Upper lobe of right lung (tissue), 1 donor: Measurements from ENCODE around the gene PTPRT. TPM values are rescaled to one million over a fixed set of nuclear protein-coding genes. Genes with fewer than 3 reads are reported as not detected.

Source experiments
- ATAC-seq: fragments of 200-7000 bp; cut with Tn5 transposase; one replicate; pipeline ENCODE4 v1.9.1; 2020; ENCODE audit warnings: mild to moderate bottlenecking, moderate library complexity
- DNase-seq: peaks from one replicate; pipeline ENCODE4 v3.0.0-alpha.2; 2020
- H3K27ac ChIP-seq: fragments of 200-600 bp; one replicate; pipeline ENCODE4 v1.8.0; 2022
- H3K27me3 ChIP-seq: fragments of 200-600 bp; one replicate; pipeline ENCODE4 v1.8.0; 2022; ENCODE audit warnings: mild to moderate bottlenecking
- H3K36me3 ChIP-seq: fragments of 200-600 bp; one replicate; pipeline ENCODE4 v1.8.0; 2022
- H3K4me1 ChIP-seq: fragments of 200-600 bp; one replicate; pipeline ENCODE4 v1.8.0; 2022
- H3K4me3 ChIP-seq: fragments of 200-600 bp; one replicate; pipeline ENCODE4 v1.8.0; 2022; ENCODE audit warnings: mild to moderate bottlenecking
- H3K9me3 ChIP-seq: fragments of 200-600 bp; one replicate; pipeline ENCODE4 v1.8.0; 2022
- CTCF ChIP-seq: fragments of 200-600 bp; IDR thresholded peaks from one replicate; pipeline ENCODE4 v1.8.0; 2022; ENCODE audit warnings: antibody characterized with exemption
- intact Hi-C: fragments of 100-400 bp; cut with DNase I; formaldehyde crosslinking; loops from one replicate; pipeline ENCODE4 v1.11.0; 2022
- total RNA-seq: library from RNA; stranded (reverse); fragmentation: NEBNext Ultra II Directional; extraction: Animal tissue kit (Norgen Biotek cat#: 25700); gene quantifications from one replicate; pipeline ENCODE4 v1.2.1, GENCODE V29; 2021
- donor health status: DM: no; HTN: yes; CAD: no; lungs with severe emphysema.

The PTPRT gene
- total RNA-seq, 1 donor from 2014 or later, result 0.46 TPM

DNA sequence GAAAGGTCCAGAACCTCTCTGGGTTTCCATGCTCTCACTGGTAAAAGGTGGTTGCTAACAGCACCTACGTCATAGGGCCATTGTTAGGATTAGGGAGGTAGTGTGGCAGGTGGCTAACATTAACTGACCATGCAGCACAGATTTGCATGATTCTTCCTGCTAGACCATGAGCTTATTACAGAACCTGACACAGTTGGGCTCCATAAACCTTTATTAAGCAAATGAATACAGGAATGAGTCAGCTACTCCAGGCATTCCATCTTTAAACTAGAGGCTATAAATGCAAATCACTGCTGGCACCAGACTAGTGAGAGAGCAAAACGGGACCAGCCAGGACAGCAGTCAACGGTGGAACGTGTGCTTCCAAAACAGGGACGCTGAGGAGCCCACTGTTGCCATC lies 440.1 kb downstream of the PTPRT start:
- ATAC-seq, result no peak
- intact Hi-C loops, result no loop called here
- H3K9me3 ChIP-seq, result no peaks in the 10 kb centered on the region

DNA sequence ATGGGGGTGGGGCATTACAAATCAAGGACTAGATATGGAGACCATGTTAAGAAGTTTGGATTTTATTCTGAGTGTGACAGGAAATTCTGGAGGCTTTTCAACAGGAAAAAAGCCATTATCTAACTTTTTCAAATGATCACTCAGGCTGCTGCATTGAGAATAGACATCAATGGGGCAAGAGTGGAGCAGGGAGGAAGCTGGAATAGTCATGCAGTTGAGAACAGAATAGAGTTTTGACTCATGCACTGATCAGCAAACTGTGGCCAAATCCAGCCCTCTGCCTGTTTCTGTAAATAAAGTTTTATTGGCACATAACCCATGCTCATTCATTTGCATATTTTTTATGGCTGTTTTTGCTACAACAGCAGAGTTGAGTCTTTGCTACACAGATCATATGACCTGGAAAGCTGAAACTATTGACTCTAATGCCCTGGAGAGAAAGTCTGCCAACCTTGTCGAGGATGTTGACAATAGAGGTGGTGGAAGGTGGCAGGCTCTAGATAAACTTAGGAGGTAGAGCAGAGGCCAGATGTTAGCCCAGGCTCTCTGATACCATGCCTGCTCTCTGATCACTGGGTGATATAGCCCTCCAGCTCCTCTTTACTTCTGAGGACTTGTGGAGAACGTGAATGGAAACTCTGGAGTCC lies 441.8 kb downstream of the PTPRT start:
- H3K27ac ChIP-seq, result no peak overlapping the region
- no peaks in the 10 kb centered on the region for H3K27me3 ChIP-seq
- intact Hi-C loops, result no loop called here
- H3K36me3 ChIP-seq, result no peaks in the 10 kb centered on the region
- DNase-seq (no peak), ATAC-seq (no peak)
- no peak for TF ChIP-seq CTCF
- H3K4me1 ChIP-seq, result no peaks in the 10 kb centered on the region
- H3K9me3 ChIP-seq, result no peaks in the 10 kb centered on the region
- H3K4me3 ChIP-seq, result no peak overlapping the region

More for the DNA sequence above, 440.1 kb downstream of the PTPRT start:
- no peak for DNase-seq
- H3K36me3 ChIP-seq, result no peaks in the 10 kb centered on the region
- H3K27me3 ChIP-seq, result no peaks in the 10 kb centered on the region
- no peak for TF ChIP-seq CTCF
- H3K4me1 ChIP-seq, result no peaks in the 10 kb centered on the region
- H3K27ac ChIP-seq, result no peak overlapping the region
- H3K4me3 ChIP-seq, result no peak overlapping the region

DNA sequence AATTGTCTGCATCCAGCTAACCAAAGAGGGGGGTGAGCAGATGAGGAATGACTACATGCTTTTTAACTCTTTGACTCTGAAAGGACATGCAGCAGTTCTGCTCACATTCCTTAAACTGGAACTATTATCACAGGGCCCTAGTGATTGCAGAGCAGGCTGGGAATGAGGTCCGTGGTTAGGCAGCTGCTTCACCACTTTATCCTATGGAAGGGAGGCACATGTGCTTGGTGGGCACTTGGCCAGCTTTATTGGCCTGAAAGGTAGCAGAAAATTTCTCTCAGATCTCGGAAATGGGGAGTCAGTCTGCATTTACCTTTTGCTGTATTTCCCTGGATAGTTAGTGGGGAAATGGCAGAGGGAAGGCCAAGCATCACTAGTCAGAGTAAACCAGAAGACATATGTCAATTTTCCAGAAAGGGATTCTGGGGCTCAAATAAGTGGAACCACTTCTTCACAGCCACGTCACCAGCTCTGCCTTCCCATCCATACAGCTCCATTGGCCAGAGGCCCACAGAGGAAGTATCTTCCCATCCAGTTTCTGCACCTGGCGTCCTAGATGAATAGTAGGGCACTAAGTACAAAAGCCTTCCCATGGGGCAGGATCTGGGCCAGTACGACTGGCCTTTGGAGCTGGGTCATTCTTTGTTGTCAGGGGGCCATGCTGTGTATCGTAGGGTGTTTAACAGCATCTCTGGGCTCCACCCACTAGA lies 444.8 kb downstream of the PTPRT start:
- H3K36me3 ChIP-seq, result no peaks in the 10 kb centered on the region
- DNase-seq, result no peak
- no peak for TF ChIP-seq CTCF
- H3K9me3 ChIP-seq, result no peaks in the 10 kb centered on the region
- intact Hi-C loops, result no loop called here
- no peaks in the 10 kb centered on the region for H3K4me1 ChIP-seq
- no peaks in the 10 kb centered on the region for H3K27me3 ChIP-seq
- ATAC-seq, result no peak
- H3K27ac ChIP-seq, result no peak overlapping the region
- no peak overlapping the region for H3K4me3 ChIP-seq

- Histone ChIP-seq H3K4me3 (no peak overlapping the region), H3K4me1 (no peaks in the 10 kb centered on the region), H3K27ac (no peak overlapping the region), H3K27me3 (no peaks in the 10 kb centered on the region), H3K36me3 (no peaks in the 10 kb centered on the region), H3K9me3 (no peaks in the 10 kb centered on the region)
- intact Hi-C loops, result no loop called here
- no peak for TF ChIP-seq CTCF
- ATAC-seq, result no peak
- no peak for DNase-seq
Observed at GRCh38 chr20:42742926-42743325, 446.8 kb downstream of the PTPRT start.

- no peak for ATAC-seq
- Histone ChIP-seq H3K9me3 (no peaks in the 10 kb centered on the region), H3K27me3 (no peaks in the 10 kb centered on the region), H3K4me3 (no peak overlapping the region), H3K27ac (no peak overlapping the region), H3K4me1 (no peaks in the 10 kb centered on the region), H3K36me3 (no peaks in the 10 kb centered on the region)
- TF ChIP-seq CTCF, result no peak
- intact Hi-C loops, result no loop called here
- DNase-seq, result no peak
Observed at GRCh38 chr20:42741906-42742305, 447.8 kb downstream of the PTPRT start.
